ENCODE measurements around the gene CHN1.

Gene CHN1

GRCh38 chr2:174760845-174761473, 244.2 kb downstream of the CHN1 start:
- DNase-seq, result no peak

- DNase-seq, result no peak
Observed at GRCh38 chr2:174759381-174760065, 245.7 kb downstream of the CHN1 start.

GRCh38 chr2:174756743-174757142, 248.4 kb downstream of the CHN1 start:
- no peak for DNase-seq

- DNase-seq, result peak; percentile 57 to 69
Observed at GRCh38 chr2:174753038-174753633, 252.0 kb downstream of the CHN1 start.

- peak; percentile 41 to 58 for DNase-seq
Observed at GRCh38 chr2:174752403-174753037, 252.7 kb downstream of the CHN1 start.

GRCh38 chr2:174750923-174751441, 254.2 kb downstream of the CHN1 start:
- peak; percentile 60 to 69 for DNase-seq

GRCh38 chr2:174749793-174750192, 255.4 kb downstream of the CHN1 start:
- peak in 1 of 2 donors; percentile 40 for DNase-seq

- peak; percentile 70 to 78 for DNase-seq
Observed at GRCh38 chr2:174748948-174749347, 256.2 kb downstream of the CHN1 start.

All from CD4-positive, alpha-beta T cell treated with Interleukin-4 for 1 hour (primary cell).